GM21390 (cell line): ENCODE data around the gene PRCD.
A peak's percentile ranks its signal among the peaks of the same experiment; 100 is the strongest.
"Not testable (repeated sequence)": the region's sequence is repeated elsewhere in the genome, so short reads cannot be mapped to it uniquely, and the experiment has no call there.

Experiments used
- ATAC-seq: cut with Tn5 transposase; IDR thresholded peaks from one replicate; pipeline ENCODE4 v1.9.1; 2021; ENCODE audit not compliant: unreplicated experiment

PRCD gene

DNA sequence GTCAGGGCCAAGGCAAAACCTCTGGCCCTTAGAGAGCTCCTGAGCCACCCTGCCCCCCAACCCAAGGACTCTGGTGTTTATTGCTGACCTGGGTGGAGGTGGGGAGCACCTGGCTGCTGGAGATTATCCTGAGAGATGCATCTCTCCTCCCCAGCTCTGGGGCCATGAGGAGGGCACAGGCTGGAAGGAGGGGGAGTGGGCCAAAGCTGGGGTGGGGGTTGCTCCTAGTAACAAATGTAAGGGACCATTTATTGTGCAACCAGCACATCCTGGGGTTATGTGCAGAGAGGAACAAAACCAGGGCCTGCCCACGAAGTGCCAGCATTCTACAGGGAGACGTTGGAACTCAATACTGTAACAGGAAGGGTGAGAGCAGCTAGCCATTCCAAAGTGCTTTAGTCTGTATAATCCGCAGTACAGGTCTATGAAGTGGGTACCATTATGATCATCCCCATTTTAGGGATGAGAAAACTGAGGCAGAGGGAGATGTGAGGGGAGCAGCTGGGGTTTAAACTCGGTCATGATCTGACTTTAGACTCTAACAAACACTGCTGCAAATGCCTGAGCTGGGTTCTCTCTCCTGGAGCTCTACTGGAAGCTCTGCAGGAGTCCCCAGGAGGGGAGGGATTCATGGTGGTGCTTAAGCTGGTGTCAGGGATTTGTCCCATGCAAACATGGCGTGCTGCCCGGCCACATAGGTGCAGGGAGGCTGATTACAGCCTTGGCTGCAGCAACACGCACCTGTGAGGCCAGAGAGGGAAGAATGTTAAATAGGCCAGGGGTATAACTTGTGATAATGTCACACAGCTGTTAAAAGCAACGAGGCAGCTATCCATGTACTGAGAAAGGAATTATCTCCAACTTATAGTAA is 37.3 kb upstream of the PRCD start:
- no peak for ATAC-seq

DNA sequence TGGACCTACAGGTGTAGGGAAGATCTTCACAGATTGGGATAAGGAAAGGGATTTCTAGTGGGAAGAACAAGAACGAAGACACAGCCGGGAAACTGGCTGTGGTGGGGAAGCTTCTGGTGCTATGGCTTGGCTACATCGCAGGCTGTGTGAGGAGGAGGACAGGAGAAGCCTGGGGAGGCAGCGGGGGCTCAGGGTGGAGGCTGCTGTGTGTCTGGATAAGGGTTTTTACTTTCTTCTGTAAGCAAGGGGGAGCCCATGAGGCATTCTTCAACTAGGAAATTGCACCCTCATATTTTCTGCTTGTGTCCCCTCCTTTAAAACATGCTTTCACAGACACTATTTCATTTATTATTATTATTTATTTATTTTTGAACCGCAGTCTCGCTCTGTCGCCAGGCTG is 35.7 kb upstream of the PRCD start:
- ATAC-seq = no peak

DNA sequence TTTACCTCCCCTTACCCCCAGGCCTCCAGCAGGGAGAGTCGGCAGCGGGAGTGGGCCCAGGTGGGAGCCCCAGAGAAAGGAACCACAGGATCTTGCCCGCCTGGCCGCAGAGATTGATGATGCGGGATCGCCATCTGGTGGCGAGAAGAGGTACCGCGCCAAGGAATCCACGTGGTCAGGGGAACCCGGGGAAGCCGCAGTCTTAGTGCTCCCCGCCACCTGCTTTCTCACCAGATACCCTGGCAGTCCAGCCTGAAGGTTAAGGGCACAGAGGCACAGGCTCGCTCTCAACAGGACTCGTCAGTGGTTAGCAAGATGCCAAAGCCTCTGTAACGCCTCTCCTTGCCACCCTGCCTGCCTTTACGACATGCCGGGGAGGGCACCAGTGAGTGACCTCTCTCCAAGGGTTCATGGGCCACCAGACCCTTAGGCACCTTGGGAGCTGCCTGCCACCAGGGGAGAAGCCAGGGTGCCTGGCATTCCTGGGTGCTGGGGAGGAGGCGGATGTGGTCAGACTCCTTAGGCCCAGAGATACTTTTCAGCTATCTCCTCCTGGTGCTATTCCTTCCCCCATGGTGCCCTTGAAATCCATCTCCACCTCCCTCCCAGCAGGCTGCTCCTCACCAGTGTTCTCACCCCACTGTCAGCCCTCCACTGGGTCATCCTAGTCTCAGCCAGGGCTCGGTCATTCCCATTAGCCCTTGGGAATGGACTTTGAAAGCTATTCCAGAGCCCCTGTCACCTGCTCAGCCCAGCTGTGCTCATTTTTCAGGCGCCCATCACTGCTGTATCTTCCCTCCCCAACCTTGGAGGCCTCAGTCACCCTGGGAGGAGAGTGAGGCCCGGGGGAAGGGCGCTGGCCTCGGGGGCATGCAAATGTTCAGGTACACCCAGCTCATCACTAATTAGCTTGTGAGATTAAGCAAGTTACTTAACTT is 33.2 kb upstream of the PRCD start:
- ATAC-seq = no peak

DNA sequence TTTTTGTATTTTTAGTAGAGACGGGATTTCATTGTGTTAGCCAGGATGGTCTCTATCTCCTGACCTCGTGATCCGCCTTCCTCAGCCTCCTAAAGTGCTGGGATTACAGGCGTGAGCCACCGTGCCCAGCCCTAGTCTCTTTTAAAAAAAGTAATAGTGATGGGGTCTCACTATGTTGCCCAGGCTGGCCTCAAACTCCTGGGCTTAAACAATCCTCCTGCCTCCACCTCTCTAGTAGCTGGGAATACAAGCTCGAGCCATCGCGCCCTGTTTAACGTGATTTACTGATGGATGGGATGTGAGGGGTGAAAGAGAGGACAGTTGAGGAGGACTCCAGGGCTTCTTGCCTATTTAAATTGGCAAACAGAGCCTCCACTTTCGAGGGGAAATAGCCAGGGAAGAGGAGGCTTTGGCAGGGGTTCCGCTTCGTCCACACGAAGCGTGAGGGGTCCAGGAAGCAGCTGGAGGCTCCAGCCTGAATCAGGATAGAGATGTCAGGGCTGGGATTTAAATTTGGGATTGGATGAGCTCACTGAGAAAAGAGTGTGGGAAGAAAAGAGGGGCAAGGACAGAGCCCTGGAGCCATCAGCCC is 31.3 kb upstream of the PRCD start:
- not testable (repeated sequence) for ATAC-seq

DNA sequence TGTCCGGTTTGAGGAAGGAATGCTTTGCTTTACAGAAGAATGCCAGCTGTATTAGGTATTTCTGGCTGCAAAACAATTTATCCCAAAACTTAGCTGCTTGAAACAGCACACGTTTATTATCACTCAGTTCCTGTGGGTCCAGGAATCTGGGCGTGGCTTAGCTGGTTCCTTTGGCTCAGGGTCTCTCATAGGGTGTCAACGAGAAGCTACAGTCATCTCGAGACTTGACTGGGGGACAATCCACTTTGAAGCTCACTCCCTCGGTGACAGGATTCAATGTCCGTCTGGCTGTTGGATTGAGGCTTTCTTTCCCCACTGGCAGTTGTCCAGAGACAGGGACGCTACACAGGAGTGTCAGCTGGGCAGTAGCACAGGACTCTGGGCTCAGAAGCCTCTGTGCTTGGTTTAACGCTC is 29.0 kb upstream of the PRCD start:
- ATAC-seq = no peak

DNA sequence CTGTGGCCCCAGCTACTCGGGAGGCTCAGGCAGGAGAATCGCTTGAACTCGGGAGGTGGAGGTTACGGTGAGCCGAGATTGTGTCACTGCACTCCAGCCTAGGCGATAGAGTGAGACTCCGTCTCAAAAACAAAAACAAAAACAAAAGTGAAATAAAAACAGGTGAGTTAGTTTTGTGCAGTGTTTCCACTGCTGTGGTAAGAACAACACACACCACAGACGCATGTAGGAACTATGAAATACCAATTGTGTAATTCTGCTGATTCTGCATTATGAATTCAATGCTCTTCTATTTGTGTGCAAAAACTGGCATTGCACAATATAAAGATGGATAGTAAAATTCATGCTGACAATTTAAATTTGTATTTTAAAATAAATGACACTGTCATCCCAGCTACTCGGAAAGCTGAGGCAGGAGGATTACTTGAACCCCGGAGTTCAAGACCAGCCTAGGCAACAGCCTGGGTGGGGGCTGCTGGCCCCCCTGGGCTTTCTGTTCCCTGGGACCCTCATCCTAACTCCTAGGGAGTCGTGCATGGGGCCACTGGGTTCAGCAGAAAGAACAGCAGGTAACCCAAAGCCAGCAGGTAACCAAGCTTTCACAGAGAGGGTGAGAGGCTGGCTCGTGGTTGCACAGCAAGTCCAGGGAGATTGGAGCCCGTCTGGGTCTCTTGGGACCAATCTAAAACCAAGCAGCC is 28.0 kb upstream of the PRCD start:
- ATAC-seq = no peak

DNA sequence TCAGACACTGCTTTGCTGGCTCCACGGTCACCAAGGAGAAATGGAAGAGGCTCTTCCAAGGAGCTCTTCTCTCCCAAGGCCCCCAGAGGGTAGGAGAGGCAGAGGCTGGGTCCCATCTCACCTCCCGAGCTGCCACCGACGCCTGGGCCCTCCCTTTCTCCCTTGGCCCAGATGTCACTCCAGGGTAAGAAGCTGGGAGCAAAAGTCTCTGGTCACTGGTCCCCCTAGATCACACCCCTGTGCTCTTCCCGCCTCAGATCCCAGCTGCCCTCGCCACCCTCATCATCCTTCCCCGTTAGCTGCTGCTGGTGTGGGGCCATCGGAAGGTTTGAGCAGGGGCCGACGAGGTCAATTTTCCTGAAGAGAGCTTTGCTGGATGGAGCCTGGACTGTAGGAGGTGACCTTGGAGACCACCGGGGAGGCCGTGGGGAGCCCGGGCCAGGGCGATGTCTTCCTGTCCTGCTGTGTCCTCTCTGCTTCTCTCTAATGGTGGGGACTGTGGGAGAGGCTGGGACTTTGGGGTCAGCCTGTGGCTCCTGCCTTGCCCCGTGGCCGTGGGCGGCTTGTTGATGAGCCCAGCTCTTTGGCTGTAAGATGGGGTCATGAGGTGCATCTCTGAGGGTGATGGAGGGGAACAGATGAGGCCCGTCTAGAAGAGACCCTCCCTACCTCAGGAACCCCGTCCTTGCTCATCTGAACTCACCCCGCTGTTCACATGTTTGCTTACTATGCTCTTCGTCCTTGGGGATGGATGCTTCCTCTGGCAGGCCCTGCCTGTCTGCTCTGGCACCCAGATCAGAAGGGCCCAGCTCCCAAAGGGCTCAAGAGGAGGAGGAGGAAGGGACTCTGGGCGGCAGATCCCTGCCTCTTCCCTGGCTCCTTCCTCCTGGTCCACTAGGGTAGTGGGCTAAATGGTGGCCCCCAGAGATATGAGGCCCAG is 27.2 kb upstream of the PRCD start:
- no peak for ATAC-seq

DNA sequence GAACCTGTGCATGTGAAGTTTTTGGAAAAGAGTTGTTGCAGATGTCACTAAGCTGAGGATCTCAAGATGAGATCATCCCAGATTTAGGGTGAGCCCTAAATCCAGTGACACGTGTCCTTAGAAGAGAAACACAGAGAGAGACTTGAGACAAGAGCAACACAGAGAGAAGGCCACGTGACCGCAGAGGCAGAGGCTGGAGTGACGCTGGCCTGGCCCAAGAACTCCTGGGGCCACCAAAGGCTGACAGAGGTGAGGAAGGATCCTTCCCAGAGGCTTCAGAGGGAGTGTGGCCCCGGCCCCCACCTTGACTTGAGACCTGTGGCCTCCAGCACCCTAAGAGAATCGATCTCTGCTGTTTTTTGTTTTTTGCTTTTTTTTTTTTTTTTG is 26.5 kb upstream of the PRCD start:
- no peak for ATAC-seq

DNA sequence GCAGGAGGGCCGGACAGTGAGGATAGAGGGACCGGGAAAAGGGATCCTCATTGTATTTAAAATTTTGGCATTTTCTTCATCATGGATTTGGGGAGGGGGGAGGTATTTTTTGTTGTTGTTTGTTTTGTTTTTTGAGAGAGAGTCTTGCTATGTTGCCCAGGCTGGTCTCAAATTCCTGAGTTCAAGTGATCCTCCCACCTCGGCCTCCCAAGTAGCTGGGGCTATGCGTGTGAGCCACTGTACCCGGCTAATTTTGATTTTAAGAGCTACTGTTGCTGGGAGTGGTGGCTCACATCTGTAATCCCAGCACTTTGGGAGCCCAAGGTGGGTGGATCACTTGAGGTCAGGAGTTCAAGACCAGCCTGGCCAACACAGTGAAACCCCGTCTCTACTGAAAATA is 25.5 kb upstream of the PRCD start:
- not testable (repeated sequence) for ATAC-seq

DNA sequence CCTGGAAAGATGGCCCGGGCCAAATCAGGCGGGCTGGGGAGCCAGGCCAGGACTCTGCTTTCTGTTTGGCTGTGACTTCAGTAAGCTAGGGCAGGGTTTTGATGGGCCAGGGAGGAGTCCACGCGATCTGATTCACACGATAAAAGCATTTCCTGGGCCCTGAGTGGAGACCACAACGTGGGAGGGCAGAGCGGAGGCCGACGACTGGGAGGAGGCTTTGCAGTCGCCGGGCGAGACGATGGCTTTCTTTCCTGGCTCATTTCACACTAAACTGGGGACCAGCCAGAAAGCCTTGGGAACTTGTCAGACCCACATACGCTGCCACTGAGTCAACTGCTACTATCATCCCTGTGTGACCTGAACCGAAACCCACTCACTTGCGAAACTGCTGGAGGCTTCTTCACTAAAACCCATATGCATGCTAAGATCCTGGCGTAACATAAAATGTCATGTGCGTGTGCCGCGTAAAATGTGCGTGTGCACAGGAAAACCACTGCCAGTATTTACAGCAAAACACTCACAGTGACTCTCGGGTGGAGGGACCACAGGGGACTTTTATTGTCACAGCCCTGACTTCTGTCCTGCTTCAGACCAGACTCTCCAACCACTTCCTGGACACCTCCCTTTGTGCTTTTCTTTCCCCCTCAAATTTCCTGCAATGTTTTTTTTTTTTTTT is 24.4 kb upstream of the PRCD start:
- no peak for ATAC-seq

DNA sequence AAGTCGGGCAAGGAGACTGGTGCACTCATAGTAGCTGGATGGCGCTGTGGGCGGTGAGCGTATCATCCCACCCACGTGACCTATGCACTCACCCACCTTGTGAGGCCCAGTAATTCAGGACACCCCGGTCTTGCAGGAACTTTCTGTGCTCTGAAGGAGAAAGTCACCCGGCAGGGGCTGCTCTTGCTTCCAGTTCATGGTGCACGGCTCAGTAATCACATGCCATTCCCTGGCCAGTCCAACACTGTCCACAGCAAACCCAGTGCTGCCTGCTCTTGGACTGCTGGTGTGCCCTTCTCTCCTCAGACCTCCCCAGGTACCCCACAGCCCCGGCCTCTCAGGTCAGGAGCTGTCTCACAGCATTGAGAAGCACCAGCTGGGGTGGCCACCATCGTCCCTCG is 22.2 kb upstream of the PRCD start:
- no peak for ATAC-seq

DNA sequence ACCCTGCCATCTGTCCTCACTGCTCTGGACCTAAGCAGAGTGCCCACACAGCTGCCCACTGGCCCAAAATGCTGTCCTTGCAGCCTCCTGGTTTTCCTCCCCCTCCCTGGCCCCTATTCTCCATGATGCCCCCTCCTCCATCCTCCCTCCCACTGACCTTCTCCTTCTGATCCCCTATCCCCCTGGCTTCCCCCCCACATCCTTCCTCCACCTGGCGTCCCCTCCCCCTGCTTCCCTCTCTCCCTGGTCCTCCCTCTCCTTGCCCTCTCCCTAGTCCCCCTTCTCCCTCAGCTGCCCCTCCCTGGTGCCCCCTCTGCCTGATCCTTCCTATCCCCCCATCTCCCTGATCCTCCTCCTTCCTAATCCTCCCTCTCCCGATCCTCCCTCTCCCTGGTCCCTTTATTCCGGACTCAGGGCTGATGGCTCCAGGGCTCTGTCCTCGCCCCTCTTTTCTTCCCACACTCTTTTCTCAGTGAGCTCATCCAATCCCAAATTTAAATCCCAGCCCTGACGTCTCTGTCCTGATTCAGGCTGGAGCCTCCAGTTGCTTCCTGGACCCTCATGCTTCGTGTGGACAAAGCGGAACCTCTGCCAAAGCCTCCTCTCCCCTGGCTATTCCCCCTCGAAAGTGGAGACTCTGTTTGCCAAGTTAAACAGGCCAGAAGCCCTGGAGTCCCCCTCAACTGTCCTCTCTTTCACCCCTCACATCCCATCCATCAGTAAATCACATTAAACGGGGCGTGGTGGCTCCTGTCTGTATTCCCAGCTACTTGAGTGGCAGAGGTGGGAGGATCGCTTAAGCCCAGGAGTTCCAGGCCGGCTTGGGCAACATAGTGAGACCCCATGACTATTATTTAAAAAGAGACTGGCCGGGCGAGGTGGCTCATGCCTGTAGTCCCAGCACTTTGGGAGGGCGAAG is 20.5 kb upstream of the PRCD start:
- no peak for ATAC-seq

DNA sequence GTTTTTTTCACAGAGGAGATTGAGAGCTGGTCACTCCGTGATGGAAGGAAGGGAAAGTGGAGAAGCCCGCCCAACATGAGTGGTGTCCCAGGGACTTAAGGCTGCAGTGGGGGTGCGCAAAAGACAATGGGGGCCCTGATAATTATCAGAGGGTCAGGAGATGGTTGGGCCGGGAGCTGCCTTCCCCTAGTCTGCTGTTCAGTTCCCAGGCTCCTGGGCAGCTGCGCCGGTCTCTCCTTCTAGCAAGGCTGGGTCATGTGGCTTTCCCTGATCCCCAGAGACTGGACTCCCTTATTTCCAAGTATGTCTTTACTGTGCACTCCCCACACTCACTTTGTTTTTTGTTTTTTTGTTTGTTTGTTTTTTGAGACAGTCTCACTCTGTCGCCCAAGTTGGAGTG is 18.6 kb upstream of the PRCD start:
- ATAC-seq = no peak

DNA sequence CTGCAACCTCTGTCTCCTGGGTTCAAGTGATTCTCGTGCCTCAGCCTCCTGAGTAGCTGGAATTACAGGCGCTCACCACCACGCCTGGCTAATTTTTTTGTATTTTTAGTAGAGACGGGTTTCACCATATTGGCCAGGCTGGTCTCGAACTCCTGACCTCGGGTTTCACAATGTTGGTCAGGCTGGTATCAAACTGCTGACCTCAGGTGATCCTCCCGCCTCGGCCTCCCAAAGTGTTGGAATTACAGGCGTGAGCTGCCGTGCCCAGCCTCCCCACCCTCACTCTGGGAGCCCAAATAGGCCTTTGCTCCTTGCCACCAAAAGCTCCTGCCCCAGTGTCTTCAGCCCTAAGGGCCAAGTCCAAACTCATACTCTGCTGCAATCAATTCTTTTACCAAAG is 18.2 kb upstream of the PRCD start:
- not testable (repeated sequence) for ATAC-seq

DNA sequence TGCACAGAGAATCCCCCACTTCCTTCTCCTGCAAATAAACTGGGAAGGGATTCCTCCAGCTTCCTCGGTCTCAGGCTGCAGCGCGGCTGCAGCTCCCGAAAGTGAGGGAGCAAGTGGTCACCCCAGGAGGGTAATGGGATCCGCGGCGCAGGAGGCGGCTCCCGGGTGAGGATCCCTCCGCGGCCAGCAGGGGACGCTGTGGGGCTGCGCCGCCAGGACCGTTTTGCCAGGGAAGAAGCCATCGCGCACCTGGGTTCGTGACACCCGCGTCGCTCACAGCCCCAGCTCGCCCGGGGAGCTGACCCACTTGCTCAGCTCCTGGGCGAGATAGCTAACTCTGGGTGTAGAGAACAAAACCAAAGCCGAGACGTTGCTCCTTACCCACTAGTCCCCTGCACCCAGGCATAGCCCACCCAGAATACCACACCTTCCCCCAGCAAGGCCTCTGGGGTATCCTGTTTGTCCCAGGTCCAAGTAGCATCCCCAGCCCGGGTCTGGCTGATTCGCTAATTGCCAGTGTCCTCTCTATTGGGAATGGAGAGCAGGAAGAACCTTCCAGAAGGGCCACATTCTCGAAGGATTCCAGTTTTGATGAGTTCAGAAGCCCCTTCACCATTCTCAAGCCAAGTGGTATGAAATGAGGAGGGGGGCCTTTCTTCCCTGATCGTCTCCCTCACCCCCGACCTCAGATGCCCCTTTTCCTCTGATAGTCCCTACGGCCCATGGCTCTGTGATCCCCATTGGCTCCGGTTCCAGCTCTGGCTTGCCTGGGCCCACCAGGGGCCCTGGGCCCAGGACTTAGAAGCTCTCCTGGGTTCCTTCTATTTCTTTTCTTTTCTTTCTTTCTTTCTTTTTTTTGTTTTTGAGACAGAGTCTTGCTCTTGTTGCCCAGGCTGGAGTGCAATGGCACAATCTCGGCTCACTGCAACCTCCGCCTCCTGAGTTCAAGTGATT is 16.5 kb upstream of the PRCD start:
- ATAC-seq = peak; percentile 50

DNA sequence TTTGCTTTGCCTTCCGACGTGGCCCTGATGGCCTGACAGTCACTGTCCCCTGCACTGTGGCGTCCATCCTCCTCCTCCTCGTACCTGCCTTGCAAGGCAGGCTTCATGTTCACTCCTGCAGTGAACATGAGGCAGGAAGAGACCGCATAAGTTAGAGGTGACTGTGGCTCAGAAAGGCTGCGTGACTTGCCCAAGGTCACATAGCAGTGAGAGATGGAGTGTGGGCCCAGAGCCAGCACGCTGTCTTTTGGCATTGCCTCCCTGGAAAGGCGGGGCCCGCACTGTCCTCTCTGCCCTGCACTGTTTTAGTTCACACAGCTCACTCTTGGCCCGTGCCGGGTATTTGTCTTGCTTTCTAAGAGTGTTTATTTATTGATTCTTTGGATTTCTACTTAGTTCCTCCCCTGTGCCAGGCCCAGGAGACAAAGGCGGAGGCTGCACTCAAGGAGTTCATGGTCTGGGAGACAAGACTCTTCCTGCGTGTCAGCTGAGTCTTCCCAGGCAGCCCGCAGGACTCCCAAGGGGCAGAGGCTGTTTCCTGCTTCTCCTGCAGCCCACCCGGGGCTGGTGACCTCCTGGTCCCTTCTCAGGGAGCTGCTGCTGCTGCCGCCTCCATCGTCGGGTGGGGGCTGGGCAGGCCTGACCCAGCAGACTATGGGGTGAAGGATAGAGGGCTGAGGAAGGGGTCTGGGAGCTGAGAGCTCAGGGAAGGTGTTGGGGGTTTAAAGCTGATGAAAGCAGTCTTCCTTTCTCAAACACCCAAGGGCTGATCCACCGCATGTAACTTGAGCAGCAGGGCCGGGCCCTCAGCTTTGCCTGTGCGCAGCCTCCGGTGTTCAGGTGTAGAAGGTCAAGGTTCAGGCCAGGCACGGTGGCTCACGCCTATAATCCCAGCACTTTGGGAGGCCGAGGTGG is 15.0 kb upstream of the PRCD start:
- ATAC-seq = no peak
